ENCODE results near the gene DNAJC6.
"Not testable (repeated sequence)": the region's sequence is repeated elsewhere in the genome, so short reads cannot be mapped to it uniquely, and the experiment has no call there.

Gene DNAJC6

DNA sequence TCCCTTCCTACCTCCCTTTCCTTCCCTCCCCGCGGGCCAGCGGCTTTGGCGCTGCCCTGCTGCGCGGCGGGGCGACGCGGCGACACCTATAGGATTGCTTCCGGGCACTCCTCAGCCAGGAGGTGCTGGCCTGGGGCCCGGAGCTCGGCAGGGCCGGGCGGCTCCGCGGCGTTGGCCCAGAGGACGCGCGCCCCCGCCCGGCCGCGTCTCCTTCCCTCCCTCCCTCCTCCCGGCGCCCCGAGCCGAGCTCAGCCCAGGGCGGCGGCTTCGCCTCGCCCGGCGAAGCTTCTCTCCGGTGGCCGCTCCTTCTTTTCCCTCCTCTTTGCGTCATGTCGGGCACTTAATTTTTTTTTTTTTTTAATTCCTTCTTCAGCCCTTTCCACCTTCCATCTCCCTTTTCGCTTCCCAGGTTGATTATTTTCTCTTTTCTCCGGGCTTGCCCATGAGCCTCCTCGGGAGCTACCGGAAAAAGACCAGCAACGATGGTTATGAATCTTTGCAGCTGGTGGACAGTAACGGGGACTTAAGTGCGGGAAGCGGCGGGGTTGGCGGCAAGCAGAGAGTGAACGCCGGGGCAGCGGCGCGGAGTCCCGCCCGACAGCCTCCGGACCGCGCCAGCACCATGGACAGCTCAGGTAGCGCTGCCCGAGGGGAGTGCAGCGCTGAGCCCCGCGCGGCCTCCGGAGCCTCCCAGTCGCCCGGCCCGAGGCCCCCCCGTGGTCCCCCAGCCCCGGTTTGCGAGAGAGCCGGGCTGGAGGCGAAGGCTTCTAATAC lies at the start of gene DNAJC6:
Gene DNAJC6, plus strand, starts transcription at position 240 of the 774 bp plus-strand sequence. Its CDS starts 203 bp downstream, at position 443.
- peak; percentile 11 to 41 (median 25) for DNase-seq (ENCODE audit: low read depth in 2 of 3, low spot score in 2 of 3)

- no peak for DNase-seq (ENCODE audit: low read depth in 2 of 3, low spot score in 2 of 3)
Measured at GRCh38 chr1:65259816-65260215, 49.5 kb upstream of the DNAJC6 start.

DNA sequence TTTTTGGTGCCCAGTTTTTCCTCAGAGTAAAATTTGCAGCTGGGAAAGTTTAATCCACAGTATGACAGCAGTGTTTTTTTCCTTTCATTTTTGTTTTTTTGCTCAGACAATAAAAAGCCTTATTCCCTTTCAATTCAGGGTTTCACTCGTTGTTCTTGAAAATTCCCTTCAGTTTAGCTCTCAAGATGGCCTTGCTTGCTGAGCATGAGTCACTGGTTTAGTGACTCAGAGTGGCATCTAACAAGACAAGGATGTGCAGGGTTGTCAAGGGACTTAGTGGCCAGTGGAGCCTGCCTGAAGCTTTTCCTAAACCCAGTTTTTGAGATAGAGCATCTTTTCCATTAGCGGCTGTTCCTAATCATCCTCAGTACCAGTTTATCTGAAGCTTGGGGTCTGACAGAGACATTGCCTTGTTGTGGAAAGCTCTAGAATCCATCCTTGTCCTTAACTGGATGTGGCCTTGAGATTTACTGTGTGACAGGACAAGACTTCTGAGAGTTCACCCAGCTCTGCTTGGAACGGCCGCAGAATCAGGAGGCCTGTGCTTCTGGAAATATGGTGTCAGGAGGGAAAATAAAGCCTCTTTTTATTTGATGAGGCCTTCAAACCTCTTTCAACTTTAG lies 48.4 kb upstream of the DNAJC6 start:
- no peak for DNase-seq (ENCODE audit: low read depth in 2 of 3, low spot score in 2 of 3)

DNA sequence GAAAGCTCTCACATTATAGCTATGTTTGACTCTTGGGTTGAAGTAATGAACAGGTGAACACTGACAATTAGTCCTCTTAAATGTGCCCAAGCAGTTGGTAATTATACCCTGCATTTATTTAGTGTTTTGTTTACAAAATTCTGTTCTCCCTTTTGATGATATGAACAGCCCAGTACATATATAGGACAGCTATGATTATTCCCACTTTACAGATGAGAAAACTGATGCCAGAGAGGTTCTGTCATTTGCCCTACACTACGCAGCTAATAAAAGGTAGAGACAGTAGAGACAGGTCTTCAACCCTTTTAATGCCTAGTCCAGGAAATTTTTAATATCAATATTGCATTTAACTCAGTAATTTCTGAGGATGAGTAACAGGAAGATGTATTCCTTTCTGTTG lies 46.1 kb upstream of the DNAJC6 start:
- no peak for DNase-seq (ENCODE audit: low read depth in 2 of 3, low spot score in 2 of 3)

GRCh38 chr1:65264197-65264929 lies 45.0 kb upstream of the DNAJC6 start:
- no peak for DNase-seq (ENCODE audit: low read depth in 2 of 3, low spot score in 2 of 3)

GRCh38 chr1:65265296-65265650 lies 44.1 kb upstream of the DNAJC6 start:
- DNase-seq (ENCODE audit: low read depth in 2 of 3, low spot score in 2 of 3) = no peak

DNA sequence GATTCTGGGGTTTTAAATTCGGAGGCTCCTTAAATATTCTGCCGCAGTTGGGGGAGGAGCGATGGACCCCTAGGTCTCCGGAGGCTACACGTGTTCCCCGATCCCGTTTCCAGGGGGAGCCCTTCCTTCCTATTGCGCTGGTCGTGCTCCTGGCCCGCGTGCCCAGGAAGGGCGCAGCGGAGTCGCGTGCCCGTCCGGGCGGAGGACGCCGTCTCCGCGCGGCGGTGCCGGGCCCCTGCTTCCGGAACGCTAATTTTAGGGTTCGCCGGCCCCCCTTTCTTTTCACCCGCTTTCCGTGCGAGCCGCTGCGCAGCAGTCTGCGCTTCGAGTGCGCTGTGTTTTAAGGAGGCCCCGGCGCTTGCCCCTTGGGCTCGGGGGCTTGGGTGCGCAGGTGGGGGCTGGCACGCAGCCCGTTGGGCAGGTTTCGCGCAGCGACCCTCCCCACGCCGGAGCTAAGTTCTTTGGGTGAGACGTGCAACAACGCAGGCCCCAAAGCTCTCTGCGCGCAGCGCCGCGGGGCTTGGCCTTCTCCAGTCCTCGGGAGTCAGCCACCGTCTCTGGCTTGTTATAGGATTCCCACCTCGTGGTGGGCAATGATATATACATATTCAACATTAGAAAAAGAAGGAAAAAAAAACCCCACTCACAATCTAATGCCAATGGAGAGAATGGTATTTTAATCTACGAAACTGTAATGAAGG lies 43.5 kb upstream of the DNAJC6 start:
- no peak for DNase-seq (ENCODE audit: low read depth in 2 of 3, low spot score in 2 of 3)

GRCh38 chr1:65266476-65266875 lies 42.9 kb upstream of the DNAJC6 start:
- DNase-seq (ENCODE audit: low read depth in 2 of 3, low spot score in 2 of 3) = no peak

GRCh38 chr1:65267271-65267670 lies 42.1 kb upstream of the DNAJC6 start:
- DNase-seq (ENCODE audit: low read depth in 2 of 3, low spot score in 2 of 3) = no peak

DNA sequence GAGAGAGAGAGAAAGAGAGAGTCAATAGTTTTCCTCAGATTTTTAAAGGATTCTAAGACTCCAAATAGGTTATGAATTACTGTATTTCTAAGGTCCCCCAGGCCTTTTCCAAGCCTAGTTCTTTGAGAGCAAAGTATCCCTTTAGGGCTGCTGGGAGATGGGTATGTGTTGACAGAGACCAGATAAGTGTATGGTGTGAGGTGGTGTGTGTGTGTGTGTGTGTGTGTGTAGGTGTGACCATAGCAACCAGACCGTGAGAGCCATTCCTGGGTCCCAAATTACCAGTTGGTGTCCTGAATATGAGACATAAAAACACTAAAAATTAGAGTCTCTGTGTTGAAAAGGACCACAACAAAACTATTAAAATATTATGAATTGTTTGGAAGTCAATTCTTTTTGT lies 41.7 kb upstream of the DNAJC6 start:
- DNase-seq (ENCODE audit: low read depth in 2 of 3, low spot score in 2 of 3) = no peak

DNA sequence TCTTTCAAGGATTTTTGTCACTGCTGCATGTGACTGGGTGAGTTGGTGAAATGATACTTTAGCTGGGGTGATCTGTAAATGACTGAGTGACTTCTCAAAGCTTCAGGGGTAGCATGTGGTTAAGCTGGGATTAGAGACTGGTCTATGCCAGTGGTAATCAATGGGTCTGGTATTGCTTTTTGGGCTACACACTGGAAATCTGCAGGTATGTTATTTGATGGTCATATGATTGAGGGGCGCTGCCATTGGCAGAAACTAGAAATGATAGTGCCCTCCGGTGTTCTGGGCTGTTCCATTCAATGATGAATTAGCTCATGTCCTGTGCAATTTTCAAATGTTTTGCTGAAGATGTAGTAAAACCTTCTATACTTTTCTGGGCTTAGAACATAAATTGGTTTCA lies 39.7 kb upstream of the DNAJC6 start:
- DNase-seq (ENCODE audit: low read depth in 2 of 3, low spot score in 2 of 3) = no peak

GRCh38 chr1:65276197-65276939 lies 33.0 kb upstream of the DNAJC6 start:
- DNase-seq (ENCODE audit: low read depth in 2 of 3, low spot score in 2 of 3) = no peak

- DNase-seq (ENCODE audit: low read depth in 2 of 3, low spot score in 2 of 3) = no peak
Measured at GRCh38 chr1:65277605-65278347, 31.6 kb upstream of the DNAJC6 start.

DNA sequence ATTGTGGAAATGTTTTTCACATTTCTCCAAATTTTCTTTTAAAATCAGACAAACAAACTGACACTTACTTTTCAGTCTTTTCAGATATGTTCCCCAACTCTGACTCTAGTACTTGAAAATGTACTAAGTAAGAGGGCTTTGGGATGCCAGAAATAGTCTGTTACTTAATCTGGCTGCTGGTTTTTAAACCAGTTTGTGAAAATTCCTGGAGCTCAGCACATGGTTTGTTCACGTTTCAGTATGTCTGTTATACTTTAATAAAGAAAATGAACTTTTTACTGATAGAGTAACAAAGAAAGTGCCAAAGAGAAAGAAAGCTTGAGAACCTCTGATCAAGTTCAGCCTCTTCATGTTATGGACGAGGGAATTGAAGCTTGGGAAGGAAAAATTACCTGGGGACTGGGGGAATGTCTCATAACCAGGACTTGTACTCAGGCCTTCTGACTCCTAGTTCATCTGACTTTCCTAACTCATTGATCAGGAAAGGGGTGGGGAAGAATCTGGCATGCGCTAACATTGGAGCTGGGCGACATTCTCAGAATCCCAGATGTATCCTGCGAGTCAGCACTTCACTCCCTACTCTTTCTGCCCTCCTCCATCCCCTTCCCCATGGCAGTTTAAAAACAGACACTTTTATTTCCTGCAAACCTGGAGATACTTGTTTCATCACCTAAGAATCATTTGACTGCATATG lies 30.8 kb upstream of the DNAJC6 start:
- DNase-seq (ENCODE audit: low read depth in 2 of 3, low spot score in 2 of 3) = no peak

DNA sequence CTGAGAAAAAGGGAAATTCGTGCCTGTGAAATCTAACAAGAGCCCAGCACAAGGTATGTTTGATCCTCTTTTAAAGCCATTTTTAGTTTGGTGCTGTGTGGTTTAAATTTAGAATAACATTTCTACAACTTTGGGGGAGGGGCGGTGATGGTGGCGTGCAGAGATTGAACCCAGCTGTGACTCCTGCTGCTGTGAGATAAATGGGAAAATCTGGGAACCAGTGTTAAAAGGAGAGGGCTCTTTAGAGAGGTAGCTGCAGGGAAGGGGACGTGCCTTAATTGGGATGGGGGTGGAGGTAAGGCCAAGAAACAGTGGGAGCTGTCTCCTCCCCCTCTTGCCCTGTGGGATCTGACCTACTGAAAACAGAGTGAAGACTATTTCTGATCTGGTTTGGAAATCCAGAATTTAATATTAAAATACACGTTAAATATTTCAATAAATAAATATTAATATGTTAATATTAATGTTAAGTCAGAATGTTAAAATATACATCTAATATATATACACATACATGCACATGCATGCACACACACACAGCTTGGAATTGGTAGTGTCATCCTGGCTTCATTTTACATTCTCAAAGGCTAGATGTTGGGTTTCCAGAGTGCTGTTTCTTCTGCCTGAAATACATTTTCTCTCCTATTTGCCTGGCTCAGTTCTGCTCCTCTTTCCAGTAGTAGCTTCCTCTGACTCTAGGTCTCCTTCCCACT lies 30.1 kb upstream of the DNAJC6 start:
- no peak for DNase-seq (ENCODE audit: low read depth in 2 of 3, low spot score in 2 of 3)

GRCh38 chr1:65281846-65282245 lies 27.5 kb upstream of the DNAJC6 start:
- no peak for DNase-seq (ENCODE audit: low read depth in 2 of 3, low spot score in 2 of 3)

GRCh38 chr1:65284229-65284628 lies 25.1 kb upstream of the DNAJC6 start:
- DNase-seq (ENCODE audit: low read depth in 2 of 3, low spot score in 2 of 3) = no peak

GRCh38 chr1:65289449-65289848 lies 19.9 kb upstream of the DNAJC6 start:
- no peak for DNase-seq (ENCODE audit: low read depth in 2 of 3, low spot score in 2 of 3)

GRCh38 chr1:65291818-65292217 lies 17.5 kb upstream of the DNAJC6 start:
- DNase-seq (ENCODE audit: low read depth in 2 of 3, low spot score in 2 of 3) = not testable (repeated sequence)
